NT2/D1 (cell line): ENCODE measurements around the gene ROR2.

Source experiments
- SUZ12 ChIP-seq: IDR thresholded peaks from 2 replicates; pipeline ENCODE4 v1.6.1; 2011; ENCODE audit not compliant: insufficient read length, insufficient read depth; ENCODE audit errors: extremely low read depth
- YY1 ChIP-seq: IDR thresholded peaks from 2 replicates; pipeline ENCODE4 v1.6.1; 2011; ENCODE audit not compliant: insufficient read length, insufficient read depth
- ZNF274 ChIP-seq: IDR thresholded peaks from 2 replicates; pipeline ENCODE4 v1.6.1; 2011; ENCODE audit warnings: mild to moderate bottlenecking, low read depth, low read length

DNA sequence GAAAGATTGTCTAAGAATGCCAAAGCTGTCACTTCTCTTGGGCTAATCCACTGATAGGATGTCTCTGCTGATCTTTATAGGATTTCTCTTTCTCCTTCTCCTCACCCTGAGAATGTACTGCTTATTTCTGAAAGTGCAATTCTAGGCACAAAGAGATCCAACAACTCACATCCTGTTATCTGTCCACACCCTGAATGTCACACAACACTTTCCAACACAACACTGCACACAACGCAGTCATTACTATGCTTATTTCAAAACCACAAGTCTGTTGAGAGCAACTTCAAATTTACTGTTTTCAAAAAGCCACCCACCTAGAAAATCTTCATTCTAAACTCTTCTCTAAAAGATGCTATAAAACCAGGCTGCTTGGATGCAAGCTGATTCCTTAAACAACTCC lies 215.0 kb downstream of the ROR2 start:
- no peak for TF ChIP-seq ZNF274
- TF ChIP-seq YY1, result no peak
- no peak for TF ChIP-seq SUZ12
